GM19324 (cell line): ENCODE data around the gene SDK2.

Experiments
- ATAC-seq: cut with Tn5 transposase; IDR thresholded peaks from one replicate; pipeline ENCODE4 v1.9.1; 2021; ENCODE audit warnings: mild to moderate bottlenecking, moderate library complexity; ENCODE audit not compliant: unreplicated experiment, low FRiP score

Gene SDK2

GRCh38 chr17:73359987-73360410 is 284.2 kb downstream of the SDK2 start:
- no peak for ATAC-seq

GRCh38 chr17:73359352-73359751 is 284.9 kb downstream of the SDK2 start:
- ATAC-seq: no peak

DNA sequence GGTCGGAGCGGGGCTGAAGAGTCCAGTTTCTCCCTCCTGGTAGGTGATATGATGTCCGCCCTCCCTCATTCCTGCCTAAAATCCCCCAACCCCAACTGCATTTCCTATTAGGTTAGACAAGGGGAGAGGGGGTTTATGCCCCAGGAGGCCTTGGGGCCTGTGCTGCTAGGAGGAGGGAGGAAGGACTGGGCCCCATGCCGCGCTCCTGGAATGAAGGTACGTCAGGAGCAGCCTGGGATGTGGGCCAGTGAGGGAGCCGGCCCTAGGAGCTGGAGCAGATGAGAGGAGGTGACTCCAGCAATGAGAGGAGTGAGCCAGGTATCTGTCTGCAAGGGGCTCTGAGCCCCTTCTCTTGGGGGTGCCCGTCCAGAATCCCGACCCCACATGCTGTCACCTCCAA is 285.6 kb downstream of the SDK2 start:
- no peak for ATAC-seq

- no peak for ATAC-seq
Measured at GRCh38 chr17:73357981-73358380, 286.3 kb downstream of the SDK2 start.

GRCh38 chr17:73357318-73357717 is 286.9 kb downstream of the SDK2 start:
- ATAC-seq: no peak

- ATAC-seq: no peak
Measured at GRCh38 chr17:73356561-73357170, 287.6 kb downstream of the SDK2 start.

GRCh38 chr17:73354423-73355284 is 289.6 kb downstream of the SDK2 start:
- ATAC-seq: no peak

GRCh38 chr17:73352261-73352660 is 292.0 kb downstream of the SDK2 start:
- ATAC-seq: no peak

DNA sequence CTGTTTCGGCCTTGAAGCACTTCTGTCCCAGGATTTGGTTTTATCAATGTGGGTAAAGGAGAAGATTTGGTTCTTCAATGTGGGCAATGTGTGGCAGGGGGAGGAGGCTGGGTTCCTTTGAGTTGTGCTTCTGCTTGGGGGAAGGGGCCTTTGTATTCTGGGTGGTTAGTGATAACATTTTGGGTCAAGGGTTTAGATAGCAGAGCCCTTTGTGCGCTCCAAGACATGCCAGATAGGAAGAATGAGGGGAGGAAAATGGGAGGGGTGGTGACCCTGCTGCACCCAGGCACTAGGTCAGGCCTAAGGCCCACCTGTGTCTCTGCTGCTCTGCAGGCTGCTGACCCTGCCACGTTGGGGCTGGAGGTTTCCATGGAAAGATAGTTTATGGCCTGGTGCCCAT is 292.5 kb downstream of the SDK2 start:
- no peak for ATAC-seq

DNA sequence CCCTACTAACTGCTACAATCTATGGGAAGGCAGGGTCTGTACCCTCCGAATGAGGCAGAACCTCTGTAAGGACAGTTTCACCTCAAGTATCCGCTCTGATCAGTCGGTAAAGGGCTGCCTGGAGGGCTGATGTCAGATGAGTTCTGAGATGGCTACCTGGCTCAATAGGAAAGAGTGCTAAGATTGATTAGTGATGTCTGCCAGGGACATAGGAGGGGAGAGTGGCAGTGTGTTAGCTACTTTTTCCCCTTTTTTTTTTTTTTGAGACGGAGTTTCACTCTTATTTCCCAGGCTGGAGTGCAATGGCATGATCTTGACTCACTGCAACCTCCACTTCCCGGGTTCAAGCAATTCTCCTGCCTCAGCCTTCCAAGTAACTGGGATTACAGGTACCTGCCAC is 293.4 kb downstream of the SDK2 start:
- ATAC-seq: no peak

- no peak for ATAC-seq
Measured at GRCh38 chr17:73349647-73350046, 294.6 kb downstream of the SDK2 start.

DNA sequence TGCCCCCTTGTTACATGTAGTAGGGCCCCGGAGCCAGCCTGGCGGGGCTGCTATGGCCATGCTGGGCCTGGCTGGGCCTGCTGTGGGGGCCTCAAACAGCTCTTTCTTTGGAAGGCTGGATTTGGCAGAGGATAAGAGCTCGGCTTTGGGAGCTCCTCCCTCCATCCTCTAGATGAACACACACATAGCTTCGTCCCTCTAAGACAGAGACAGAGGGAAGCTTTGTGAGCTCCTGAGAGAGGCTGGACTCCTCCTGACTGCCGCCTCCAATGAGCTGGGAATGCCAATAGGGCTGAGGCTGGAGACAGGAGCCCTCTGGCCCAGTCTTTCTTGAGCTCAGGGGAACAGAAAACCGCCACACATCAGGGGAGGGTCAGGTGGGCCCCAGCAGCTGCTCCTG is 295.1 kb downstream of the SDK2 start:
- ATAC-seq: no peak

- ATAC-seq: no peak
Measured at GRCh38 chr17:73348829-73349095, 295.5 kb downstream of the SDK2 start.

- no peak for ATAC-seq
Measured at GRCh38 chr17:73348018-73348828, 296.0 kb downstream of the SDK2 start.

- no peak for ATAC-seq
Measured at GRCh38 chr17:73347351-73347750, 296.9 kb downstream of the SDK2 start.

- ATAC-seq: no peak
Measured at GRCh38 chr17:73346501-73347162, 297.6 kb downstream of the SDK2 start.

- ATAC-seq: no peak
Measured at GRCh38 chr17:73343739-73344454, 300.3 kb downstream of the SDK2 start.

DNA sequence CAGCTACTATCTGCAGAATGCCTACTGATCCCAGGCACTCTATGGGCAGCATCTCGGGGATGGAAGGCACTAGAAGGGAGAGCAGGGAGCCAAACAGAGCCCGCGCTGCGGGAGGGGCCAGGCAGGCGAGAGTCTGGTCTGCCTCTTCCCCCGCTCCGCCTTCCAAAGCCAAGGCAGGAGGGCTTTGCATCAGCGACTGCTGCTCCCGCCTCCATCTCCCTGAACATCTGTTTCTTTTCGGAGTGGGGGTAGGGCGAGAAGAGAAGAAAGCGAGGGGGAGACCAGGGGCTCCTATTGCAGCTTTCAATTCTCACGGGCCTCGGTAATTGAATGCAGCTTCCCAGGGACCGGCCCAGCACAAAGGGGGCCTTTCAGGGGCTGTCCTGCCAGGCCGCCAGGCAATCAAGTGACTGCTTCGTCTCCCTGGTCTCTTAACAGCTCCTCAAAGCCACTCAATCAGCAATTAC is 301.0 kb downstream of the SDK2 start:
- no peak for ATAC-seq

DNA sequence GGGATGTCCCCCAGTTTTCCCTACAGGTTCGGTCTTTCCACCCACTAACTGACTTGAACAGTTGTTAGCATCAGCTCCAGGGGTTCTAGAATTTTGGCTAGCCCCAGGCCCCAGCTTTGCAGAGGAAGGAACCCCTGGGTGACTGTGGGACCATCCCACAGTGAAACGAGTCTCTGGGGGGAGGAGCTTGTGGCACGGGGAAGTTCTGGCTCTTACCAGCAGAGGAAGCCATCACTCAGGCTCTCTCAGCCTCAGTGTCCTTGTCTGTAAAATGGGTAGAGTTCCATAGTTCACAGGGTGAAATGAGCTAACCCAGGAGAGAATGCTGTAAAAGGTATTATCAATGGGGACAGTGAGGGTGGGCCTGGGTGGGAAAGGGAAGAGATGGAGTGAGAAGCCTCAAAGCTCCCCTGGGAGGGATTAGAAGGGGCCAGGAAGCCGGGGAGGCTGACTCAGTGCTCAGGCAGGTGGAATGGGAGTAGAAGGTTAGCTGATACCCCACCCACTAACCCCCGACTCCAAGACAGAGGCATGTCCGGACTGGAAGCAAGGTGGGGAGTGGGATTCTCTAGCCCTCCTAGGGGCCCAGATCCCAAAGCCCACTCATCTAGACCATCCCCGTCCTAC is 301.6 kb downstream of the SDK2 start:
- no peak for ATAC-seq

DNA sequence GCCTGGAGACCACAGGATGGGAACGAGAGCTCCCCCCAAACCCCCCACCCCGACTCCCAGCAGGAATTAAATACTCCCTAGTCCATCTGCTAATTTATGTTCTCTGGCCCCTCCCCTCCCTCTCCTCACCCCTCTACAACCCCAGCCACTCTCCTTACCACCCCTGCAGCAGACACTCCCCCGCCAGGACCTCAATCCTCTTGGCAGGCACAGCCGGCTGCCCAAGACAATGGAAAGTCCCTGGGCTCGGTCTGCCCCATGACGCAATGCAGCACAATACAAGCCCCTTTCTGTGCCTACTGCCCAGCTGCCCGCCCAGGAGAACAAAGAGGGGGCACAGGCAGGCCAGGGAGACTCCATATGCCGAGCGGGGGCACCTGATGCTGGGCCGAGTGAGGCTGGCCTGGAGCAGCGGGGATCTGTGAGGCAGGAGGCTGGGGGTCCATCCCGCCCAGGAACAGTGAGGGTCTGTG is 302.2 kb downstream of the SDK2 start:
- no peak for ATAC-seq
